ENCODE measurements around the gene SERTAD2.

DNA sequence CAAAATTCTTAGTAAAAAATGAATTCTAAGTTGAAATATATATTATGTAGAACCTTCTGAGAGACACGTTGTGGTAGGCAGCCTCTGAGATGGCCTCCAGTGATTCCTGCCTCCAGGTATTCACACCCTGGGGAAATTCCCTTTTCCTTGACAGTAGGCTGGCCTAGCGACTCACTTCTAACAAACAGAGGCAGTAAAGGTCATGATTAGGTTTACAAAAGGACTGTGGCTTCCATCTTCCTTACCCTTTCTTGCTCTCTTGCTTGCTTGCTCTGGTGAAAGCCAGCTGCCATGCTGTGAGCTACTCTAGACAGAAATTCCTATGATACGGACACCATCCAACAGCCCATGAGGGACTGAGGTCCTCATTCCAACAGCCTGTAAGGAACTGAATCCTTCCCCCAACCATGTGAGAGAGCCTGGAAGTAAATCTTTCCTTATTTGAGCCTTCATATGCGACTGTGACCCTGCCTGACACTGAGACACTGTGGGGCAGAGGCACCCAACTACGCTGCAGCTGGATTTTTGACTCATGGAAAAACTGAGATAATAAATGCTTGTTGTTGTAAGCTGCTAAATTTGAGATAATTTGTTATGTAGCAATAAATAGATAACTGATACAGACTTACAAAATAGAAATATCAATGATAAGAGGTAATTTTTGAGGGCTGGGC is 32.7 kb upstream of the SERTAD2 start:
- TF ChIP-seq CTCF (IDR thresholded peaks at IDR 0.05) (no peak), POLR2AphosphoS5 (IDR thresholded peaks at IDR 0.05) (no peak), POLR2A (IDR thresholded peaks at IDR 0.05) (no peak)
